Upper lobe of right lung (tissue), 1 donor: ENCODE data around the gene SNED1. TPM values are rescaled to one million over a fixed set of nuclear protein-coding genes. Genes with fewer than 3 reads are reported as not detected.

Experiments used
- ATAC-seq: fragments of 200-7000 bp; cut with Tn5 transposase; one replicate; pipeline ENCODE4 v1.9.1; 2020; ENCODE audit warnings: mild to moderate bottlenecking, moderate library complexity
- DNase-seq: peaks from one replicate; pipeline ENCODE4 v3.0.0-alpha.2; 2020
- H3K27ac ChIP-seq: fragments of 200-600 bp; one replicate; pipeline ENCODE4 v1.8.0; 2022
- H3K27me3 ChIP-seq: fragments of 200-600 bp; one replicate; pipeline ENCODE4 v1.8.0; 2022; ENCODE audit warnings: mild to moderate bottlenecking
- H3K36me3 ChIP-seq: fragments of 200-600 bp; one replicate; pipeline ENCODE4 v1.8.0; 2022
- H3K4me1 ChIP-seq: fragments of 200-600 bp; one replicate; pipeline ENCODE4 v1.8.0; 2022
- H3K4me3 ChIP-seq: fragments of 200-600 bp; one replicate; pipeline ENCODE4 v1.8.0; 2022; ENCODE audit warnings: mild to moderate bottlenecking
- H3K9me3 ChIP-seq: fragments of 200-600 bp; one replicate; pipeline ENCODE4 v1.8.0; 2022
- intact Hi-C: fragments of 100-400 bp; cut with DNase I; formaldehyde crosslinking; loops from one replicate; pipeline ENCODE4 v1.11.0; 2022
- total RNA-seq: library from RNA; stranded (reverse); fragmentation: NEBNext Ultra II Directional; extraction: Animal tissue kit (Norgen Biotek cat#: 25700); gene quantifications from one replicate; pipeline ENCODE4 v1.2.1, GENCODE V29; 2021
- TF ChIP-seq, protein P1 (sequence below): fragments of 200-600 bp; IDR thresholded peaks from one replicate; pipeline ENCODE4 v1.8.0; 2022; ENCODE audit warnings: antibody characterized with exemption
- donor health status: DM: no; HTN: yes; CAD: no; lungs with severe emphysema.

The SNED1 gene
- total RNA-seq, 1 donor from 2014 or later = 38.4 TPM

DNA sequence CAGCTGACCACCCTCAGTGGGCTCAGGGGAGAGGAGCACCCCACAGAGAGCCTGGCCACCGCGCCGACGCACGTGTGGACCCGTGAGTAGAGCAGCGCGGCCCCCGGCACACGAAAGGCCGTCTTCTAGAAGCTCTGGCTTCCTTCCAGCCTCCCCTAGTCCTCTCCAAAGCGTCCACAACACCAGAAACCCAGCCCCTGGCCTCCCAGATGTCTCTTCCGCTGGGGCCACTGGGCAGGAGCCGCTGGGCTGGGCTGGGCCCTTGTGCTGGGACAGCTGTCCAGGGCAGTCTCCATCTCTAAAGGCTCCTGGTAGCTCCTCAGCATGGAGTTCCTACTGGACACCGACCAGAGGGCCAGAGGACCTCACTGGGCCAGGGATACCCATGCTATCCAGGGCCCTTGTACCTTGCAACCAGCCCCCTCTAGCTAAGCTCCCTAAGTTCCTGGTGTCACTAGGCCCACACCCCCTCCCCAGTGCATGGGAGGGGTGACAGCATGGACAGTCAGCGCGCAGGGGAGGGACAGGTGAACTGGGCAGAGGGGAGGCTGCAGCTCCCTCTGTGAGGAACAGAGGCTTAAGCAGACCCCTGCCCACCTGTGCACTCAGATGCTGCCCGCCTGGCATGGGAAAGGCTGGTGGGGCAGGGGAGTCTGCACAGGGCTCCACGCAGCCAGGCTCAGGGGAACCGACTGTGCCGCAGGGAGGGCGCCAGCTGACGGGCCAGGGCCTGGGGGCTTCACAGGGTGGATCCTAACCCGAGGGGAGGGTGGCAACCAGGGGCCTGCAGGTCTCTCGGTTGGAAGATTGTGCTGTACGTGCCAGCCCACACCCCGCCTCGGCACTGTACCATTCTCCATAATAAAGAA lies 70.8 kb downstream of the SNED1 start:
- Histone ChIP-seq H3K4me1 (no peaks in the 10 kb centered on the region), H3K9me3 (no peaks in the 10 kb centered on the region), H3K27ac (no peak overlapping the region), H3K4me3 (no peak overlapping the region), H3K36me3 (peaks cover 42% of the 10 kb centered on the region), H3K27me3 (no peaks in the 10 kb centered on the region)
- TF ChIP-seq, protein P1, sequence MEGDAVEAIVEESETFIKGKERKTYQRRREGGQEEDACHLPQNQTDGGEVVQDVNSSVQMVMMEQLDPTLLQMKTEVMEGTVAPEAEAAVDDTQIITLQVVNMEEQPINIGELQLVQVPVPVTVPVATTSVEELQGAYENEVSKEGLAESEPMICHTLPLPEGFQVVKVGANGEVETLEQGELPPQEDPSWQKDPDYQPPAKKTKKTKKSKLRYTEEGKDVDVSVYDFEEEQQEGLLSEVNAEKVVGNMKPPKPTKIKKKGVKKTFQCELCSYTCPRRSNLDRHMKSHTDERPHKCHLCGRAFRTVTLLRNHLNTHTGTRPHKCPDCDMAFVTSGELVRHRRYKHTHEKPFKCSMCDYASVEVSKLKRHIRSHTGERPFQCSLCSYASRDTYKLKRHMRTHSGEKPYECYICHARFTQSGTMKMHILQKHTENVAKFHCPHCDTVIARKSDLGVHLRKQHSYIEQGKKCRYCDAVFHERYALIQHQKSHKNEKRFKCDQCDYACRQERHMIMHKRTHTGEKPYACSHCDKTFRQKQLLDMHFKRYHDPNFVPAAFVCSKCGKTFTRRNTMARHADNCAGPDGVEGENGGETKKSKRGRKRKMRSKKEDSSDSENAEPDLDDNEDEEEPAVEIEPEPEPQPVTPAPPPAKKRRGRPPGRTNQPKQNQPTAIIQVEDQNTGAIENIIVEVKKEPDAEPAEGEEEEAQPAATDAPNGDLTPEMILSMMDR = no peak
- no peak for DNase-seq
- intact Hi-C loops = no loop called here
- ATAC-seq = no peak

- Histone ChIP-seq H3K27me3 (no peaks in the 10 kb centered on the region), H3K36me3 (peaks cover 49% of the 10 kb centered on the region), H3K4me1 (no peaks in the 10 kb centered on the region), H3K4me3 (no peak overlapping the region), H3K27ac (no peak overlapping the region), H3K9me3 (no peaks in the 10 kb centered on the region)
- DNase-seq (no peak), ATAC-seq (no peak)
- intact Hi-C loops = no loop called here
- TF ChIP-seq, protein P1 = no peak
These were observed 71.4 kb downstream of the SNED1 start for GRCh38 chr2:241069821-241070281.

- Histone ChIP-seq H3K36me3 (peaks cover 54% of the 10 kb centered on the region), H3K27ac (no peak overlapping the region), H3K4me3 (no peak overlapping the region), H3K27me3 (no peaks in the 10 kb centered on the region), H3K9me3 (no peaks in the 10 kb centered on the region), H3K4me1 (no peaks in the 10 kb centered on the region)
- no peak for DNase-seq
- TF ChIP-seq, protein P1 = no peak
- intact Hi-C loops = no loop called here
- no peak for ATAC-seq
These were observed 71.9 kb downstream of the SNED1 start for GRCh38 chr2:241070361-241070760.

DNA sequence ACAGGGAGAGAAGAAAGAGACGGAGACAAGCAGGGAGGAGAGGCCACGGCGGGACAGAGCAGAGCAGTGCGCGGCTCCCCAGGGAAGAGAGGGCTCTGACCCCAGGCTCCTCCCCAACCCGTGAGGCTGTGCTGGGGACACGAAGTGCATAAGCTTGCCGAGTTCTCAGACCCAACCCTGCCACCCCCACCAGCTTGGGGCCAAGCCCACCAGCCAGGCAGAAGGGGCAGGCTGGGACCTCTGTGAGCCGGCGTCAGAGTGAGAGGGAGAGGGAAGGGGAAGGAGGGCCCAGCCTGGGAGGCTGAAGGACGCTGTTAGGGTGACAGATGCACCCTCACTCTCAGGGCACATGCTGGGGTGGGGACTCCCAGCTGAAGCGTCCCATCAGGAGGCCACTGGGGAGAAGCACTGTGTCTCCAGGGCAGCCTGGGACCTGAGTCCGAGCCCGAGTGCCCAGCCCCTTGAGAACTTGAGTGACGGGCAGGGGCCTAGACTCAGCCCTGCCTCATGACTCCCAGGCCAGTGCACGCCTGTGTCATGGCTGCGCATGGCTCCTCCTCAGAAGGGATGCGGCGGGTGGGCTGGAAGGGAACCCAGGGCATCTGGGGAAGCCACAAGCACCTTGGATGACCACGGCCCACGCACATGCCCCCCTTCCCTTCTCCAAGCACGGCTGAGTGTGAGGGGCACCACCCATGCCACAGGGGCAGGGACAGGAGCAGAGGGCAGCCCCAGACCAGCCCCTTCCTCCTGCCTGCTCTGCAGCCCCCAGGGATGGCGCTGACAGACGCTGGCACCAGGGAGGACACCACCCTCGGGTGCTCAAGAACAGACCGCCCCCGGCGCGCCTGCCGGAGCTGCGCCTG lies 72.6 kb downstream of the SNED1 start:
- Histone ChIP-seq H3K4me1 (no peaks in the 10 kb centered on the region), H3K27me3 (no peaks in the 10 kb centered on the region), H3K9me3 (no peaks in the 10 kb centered on the region), H3K4me3 (no peak overlapping the region), H3K36me3 (peaks cover 60% of the 10 kb centered on the region), H3K27ac (no peak overlapping the region)
- ATAC-seq (no peak), DNase-seq (no peak)
- TF ChIP-seq, protein P1 = no peak
- intact Hi-C loops = no loop called here

- Histone ChIP-seq H3K4me3 (no peak overlapping the region), H3K4me1 (no peaks in the 10 kb centered on the region), H3K36me3 (peaks cover 62% of the 10 kb centered on the region), H3K9me3 (no peaks in the 10 kb centered on the region), H3K27ac (no peak overlapping the region), H3K27me3 (no peaks in the 10 kb centered on the region)
- TF ChIP-seq, protein P1 = no peak
- intact Hi-C loops = no loop called here
- no peak for DNase-seq
- no peak for ATAC-seq
These were observed 73.3 kb downstream of the SNED1 start for GRCh38 chr2:241071677-241072111.
